ENCODE measurements around the gene JAKMIP3. TPM values are rescaled to one million over a fixed set of nuclear protein-coding genes. Genes with fewer than 3 reads are reported as not detected.

JAKMIP3 gene
- polyA plus RNA-seq, 1 donor: 0.45 TPM

- no peak overlapping the region for H3K27ac ChIP-seq (ENCODE audit: low read length)
- H3K9me3 ChIP-seq (ENCODE audit: control insufficient read depth, low read depth, low read length): no peaks in the 10 kb centered on the region
- H3K27me3 ChIP-seq (ENCODE audit: control insufficient read depth, insufficient read depth, low read length): peaks cover 38% of the 10 kb centered on the region
- no peaks in the 10 kb centered on the region for H3K4me1 ChIP-seq (ENCODE audit: control insufficient read depth, insufficient read depth, low read length)
- DNase-seq: no peak
- H3K4me3 ChIP-seq (ENCODE audit: low read length): no peak overlapping the region
- 40% methylated on average over 1 of the region's 6 CpGs for WGBS (ENCODE audit: insufficient coverage, low lambda C conversion rate)
- no peaks in the 10 kb centered on the region for H3K36me3 ChIP-seq (ENCODE audit: control insufficient read depth, insufficient read depth, low read length)
Observed at GRCh38 chr10:132028706-132029105, 37.0 kb upstream of the JAKMIP3 start.

DNA sequence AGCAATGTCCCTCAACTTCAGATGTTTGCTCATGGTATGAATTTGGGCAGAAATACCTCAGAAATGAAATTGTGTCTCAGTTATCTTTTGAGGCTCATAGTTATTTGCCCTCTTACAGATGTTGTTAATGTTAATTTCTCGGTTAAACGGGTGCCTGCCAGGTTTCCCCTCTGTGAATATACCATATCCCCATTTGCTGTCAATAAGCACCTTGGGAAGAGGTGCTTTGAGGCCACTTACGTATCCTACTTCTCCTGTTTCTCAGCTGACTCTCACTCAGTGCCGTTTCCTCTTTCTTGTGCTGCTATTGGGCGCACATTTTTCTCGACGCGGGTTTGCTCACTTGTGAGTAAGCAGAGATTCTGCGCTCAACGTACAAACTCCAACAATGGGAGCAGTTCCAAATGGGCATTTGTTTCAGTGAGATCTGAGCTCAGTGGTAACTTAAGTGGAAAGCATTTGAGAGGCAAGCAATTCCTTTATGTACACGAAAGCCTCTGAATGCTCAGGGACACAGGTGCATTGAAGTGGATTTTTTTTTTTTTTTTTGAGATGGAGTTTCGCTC is 34.8 kb upstream of the JAKMIP3 start:
- no CpG with 5 or more reads among the region's 12 CpGs for WGBS (ENCODE audit: insufficient coverage, low lambda C conversion rate)

GRCh38 chr10:132033632-132034031 is 32.1 kb upstream of the JAKMIP3 start:
- Histone ChIP-seq H3K27ac (ENCODE audit: low read length) (no peak overlapping the region), H3K4me3 (ENCODE audit: low read length) (no peak overlapping the region), H3K27me3 (ENCODE audit: control insufficient read depth, insufficient read depth, low read length) (peaks cover 66% of the 10 kb centered on the region), H3K9me3 (ENCODE audit: control insufficient read depth, low read depth, low read length) (no peaks in the 10 kb centered on the region), H3K4me1 (ENCODE audit: control insufficient read depth, insufficient read depth, low read length) (no peaks in the 10 kb centered on the region), H3K36me3 (ENCODE audit: control insufficient read depth, insufficient read depth, low read length) (no peaks in the 10 kb centered on the region)
- DNase-seq: no peak
- WGBS (ENCODE audit: insufficient coverage, low lambda C conversion rate): no CpG with 5 or more reads among the region's 5 CpGs

More for the DNA sequence above, 34.8 kb upstream of the JAKMIP3 start:
- no peaks in the 10 kb centered on the region for H3K36me3 ChIP-seq (ENCODE audit: control insufficient read depth, insufficient read depth, low read length)
- H3K9me3 ChIP-seq (ENCODE audit: control insufficient read depth, low read depth, low read length): no peaks in the 10 kb centered on the region
- no peak overlapping the region for H3K4me3 ChIP-seq (ENCODE audit: low read length)
- H3K27ac ChIP-seq (ENCODE audit: low read length): no peak overlapping the region
- peaks cover 50% of the 10 kb centered on the region for H3K27me3 ChIP-seq (ENCODE audit: control insufficient read depth, insufficient read depth, low read length)
- DNase-seq: no peak
- H3K4me1 ChIP-seq (ENCODE audit: control insufficient read depth, insufficient read depth, low read length): no peaks in the 10 kb centered on the region

DNA sequence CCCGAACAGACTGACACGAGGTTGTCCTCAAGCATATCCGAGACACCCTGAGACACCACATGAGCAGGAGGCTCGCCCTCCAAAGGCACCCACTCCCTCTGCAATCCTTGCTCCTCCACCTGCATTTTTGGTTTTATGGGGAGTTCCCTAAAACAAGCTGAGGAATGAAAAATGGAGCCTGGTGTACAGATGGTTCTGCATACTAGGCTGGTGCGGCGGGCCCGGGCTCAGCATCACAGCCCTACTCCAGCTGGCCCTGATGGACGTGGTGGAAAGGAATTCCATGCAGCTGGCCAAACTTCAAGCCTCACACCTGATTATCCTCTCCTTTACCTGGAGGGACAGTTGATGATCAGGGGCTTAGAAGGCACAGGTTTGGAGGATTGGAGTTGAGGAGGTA is 30.3 kb upstream of the JAKMIP3 start:
- no peaks in the 10 kb centered on the region for H3K9me3 ChIP-seq (ENCODE audit: control insufficient read depth, low read depth, low read length)
- H3K4me1 ChIP-seq (ENCODE audit: control insufficient read depth, insufficient read depth, low read length): no peaks in the 10 kb centered on the region
- no peak for DNase-seq
- H3K27me3 ChIP-seq (ENCODE audit: control insufficient read depth, insufficient read depth, low read length): peaks cover 77% of the 10 kb centered on the region
- H3K27ac ChIP-seq (ENCODE audit: low read length): no peak overlapping the region
- WGBS (ENCODE audit: insufficient coverage, low lambda C conversion rate): no CpG with 5 or more reads among the region's 8 CpGs
- no peak overlapping the region for H3K4me3 ChIP-seq (ENCODE audit: low read length)
- no peaks in the 10 kb centered on the region for H3K36me3 ChIP-seq (ENCODE audit: control insufficient read depth, insufficient read depth, low read length)

DNA sequence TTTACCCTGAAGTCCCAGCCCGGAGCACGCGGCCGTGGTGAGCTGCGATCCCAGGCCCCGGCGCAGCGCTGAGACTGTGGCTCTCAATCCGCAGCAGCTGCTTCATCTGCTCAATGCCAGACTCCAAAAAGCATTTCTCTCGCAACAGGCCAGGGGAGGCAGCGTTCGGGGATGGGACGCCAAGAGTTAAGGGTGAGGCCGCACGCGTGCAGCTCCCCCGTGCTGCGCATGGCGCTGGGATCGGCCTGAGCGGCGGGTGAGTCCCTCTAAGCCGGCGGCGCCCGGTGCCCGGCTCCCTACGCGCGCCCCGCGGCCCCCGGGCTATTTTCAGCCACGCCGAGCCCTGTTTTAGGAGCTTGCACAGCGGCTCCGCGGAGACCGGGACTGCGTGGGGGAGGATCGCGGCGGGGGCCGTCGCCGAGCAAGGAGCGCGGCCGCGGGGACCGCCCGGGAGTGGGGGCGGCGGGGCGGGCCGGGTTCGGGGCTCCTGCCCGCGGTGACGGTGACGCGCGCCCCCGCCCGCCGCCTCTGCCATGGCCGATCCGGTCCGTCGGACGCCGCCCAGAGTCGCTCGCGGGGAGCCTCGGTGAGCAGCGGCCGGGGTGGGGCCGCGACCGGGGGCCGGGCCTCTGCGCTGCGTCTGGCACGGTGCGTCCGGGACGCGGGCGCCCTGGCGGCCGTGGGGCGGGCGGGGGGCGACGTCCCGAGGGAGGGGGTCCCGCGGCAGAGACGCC is 29.4 kb upstream of the JAKMIP3 start:
- H3K27me3 ChIP-seq (ENCODE audit: control insufficient read depth, insufficient read depth, low read length): peaks cover 77% of the 10 kb centered on the region
- DNase-seq: peak; percentile 11 to 21

GRCh38 chr10:132036887-132037675 is 28.7 kb upstream of the JAKMIP3 start:
- WGBS (ENCODE audit: insufficient coverage, low lambda C conversion rate): no CpG with 5 or more reads among the region's 44 CpGs
- H3K27ac ChIP-seq (ENCODE audit: low read length): no peak overlapping the region

More for the DNA sequence above, 29.4 kb upstream of the JAKMIP3 start:
- Histone ChIP-seq H3K36me3 (ENCODE audit: control insufficient read depth, insufficient read depth, low read length) (no peaks in the 10 kb centered on the region), H3K4me1 (ENCODE audit: control insufficient read depth, insufficient read depth, low read length) (no peaks in the 10 kb centered on the region), H3K27ac (ENCODE audit: low read length) (no peak overlapping the region), H3K9me3 (ENCODE audit: control insufficient read depth, low read depth, low read length) (no peaks in the 10 kb centered on the region), H3K4me3 (ENCODE audit: low read length) (no peak overlapping the region)
- no CpG with 5 or more reads among the region's 100 CpGs for WGBS (ENCODE audit: insufficient coverage, low lambda C conversion rate)

DNA sequence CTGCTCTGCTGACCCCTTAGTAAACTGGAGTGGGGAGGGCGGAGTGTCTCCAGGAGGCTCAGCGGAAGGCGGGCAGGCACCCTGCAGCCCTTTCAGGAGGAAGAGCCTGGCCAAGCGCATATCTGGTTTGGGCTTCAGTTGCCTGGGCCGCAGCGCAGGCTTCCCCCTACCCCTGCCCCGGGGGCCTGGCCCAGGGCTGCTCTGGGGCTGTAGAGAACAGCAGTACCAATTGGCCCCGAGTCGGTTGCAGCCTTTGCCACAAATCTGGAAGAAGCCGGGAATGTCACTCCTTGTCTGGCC is 28.1 kb upstream of the JAKMIP3 start:
- Histone ChIP-seq H3K36me3 (ENCODE audit: control insufficient read depth, insufficient read depth, low read length) (no peaks in the 10 kb centered on the region), H3K27me3 (ENCODE audit: control insufficient read depth, insufficient read depth, low read length) (peaks cover 80% of the 10 kb centered on the region), H3K4me3 (ENCODE audit: low read length) (no peak overlapping the region), H3K4me1 (ENCODE audit: control insufficient read depth, insufficient read depth, low read length) (no peaks in the 10 kb centered on the region), H3K27ac (ENCODE audit: low read length) (no peak overlapping the region), H3K9me3 (ENCODE audit: control insufficient read depth, low read depth, low read length) (no peaks in the 10 kb centered on the region)
- no CpG with 5 or more reads among the region's 10 CpGs for WGBS (ENCODE audit: insufficient coverage, low lambda C conversion rate)
- DNase-seq: no peak

More at GRCh38 chr10:132036887-132037675, 28.7 kb upstream of the JAKMIP3 start:
- Histone ChIP-seq H3K4me3 (ENCODE audit: low read length) (no peak overlapping the region), H3K4me1 (ENCODE audit: control insufficient read depth, insufficient read depth, low read length) (no peaks in the 10 kb centered on the region), H3K36me3 (ENCODE audit: control insufficient read depth, insufficient read depth, low read length) (no peaks in the 10 kb centered on the region), H3K9me3 (ENCODE audit: control insufficient read depth, low read depth, low read length) (no peaks in the 10 kb centered on the region), H3K27me3 (ENCODE audit: control insufficient read depth, insufficient read depth, low read length) (peaks cover 77% of the 10 kb centered on the region)
- DNase-seq: no peak

DNA sequence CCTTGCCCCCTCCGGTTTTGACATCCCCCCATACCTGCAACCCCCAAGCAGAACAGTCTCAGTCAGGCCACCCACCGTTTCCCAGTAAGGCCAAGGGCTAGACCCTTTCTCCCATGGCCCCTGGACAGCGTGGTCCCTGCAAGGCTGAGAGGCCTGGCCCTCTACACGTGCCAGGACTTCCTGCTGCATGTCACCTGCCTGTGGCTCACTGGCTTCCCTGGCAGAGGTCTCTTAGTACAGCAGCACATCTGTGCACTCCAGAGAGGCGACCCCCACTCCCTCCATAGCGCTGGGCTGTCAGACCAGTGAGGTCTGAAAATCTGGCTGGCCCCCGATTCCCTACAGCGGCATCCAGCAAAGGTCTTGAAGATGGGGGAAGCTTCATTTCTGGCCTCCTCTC is 26.4 kb upstream of the JAKMIP3 start:
- no peaks in the 10 kb centered on the region for H3K36me3 ChIP-seq (ENCODE audit: control insufficient read depth, insufficient read depth, low read length)
- no peak for DNase-seq
- peaks cover 82% of the 10 kb centered on the region for H3K27me3 ChIP-seq (ENCODE audit: control insufficient read depth, insufficient read depth, low read length)
- no CpG with 5 or more reads among the region's 8 CpGs for WGBS (ENCODE audit: insufficient coverage, low lambda C conversion rate)
- no peaks in the 10 kb centered on the region for H3K9me3 ChIP-seq (ENCODE audit: control insufficient read depth, low read depth, low read length)
- H3K27ac ChIP-seq (ENCODE audit: low read length): no peak overlapping the region
- H3K4me1 ChIP-seq (ENCODE audit: control insufficient read depth, insufficient read depth, low read length): no peaks in the 10 kb centered on the region
- no peak overlapping the region for H3K4me3 ChIP-seq (ENCODE audit: low read length)

DNA sequence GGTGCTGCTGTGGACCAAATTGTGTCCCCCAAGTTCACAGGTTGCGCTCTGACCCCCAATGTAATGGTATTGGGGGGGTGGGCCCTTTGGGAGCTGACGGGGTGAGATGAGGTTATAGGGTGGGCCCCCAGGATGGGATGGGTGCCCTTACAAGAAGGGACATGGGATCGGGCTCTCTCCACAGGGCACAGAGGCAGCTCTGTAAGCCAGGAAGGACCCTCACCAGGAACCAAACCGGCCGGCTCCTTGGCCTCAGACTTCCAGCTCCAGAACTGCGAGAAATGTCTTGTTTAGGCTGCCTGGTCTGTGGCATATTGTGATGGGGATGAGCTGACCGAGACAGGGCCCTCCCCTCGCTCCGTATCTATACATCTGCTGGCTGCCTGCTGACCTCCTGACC is 25.7 kb upstream of the JAKMIP3 start:
- no peak for DNase-seq
- H3K36me3 ChIP-seq (ENCODE audit: control insufficient read depth, insufficient read depth, low read length): no peaks in the 10 kb centered on the region
- H3K4me3 ChIP-seq (ENCODE audit: low read length): no peak overlapping the region
- no peaks in the 10 kb centered on the region for H3K9me3 ChIP-seq (ENCODE audit: control insufficient read depth, low read depth, low read length)
- peaks cover 82% of the 10 kb centered on the region for H3K27me3 ChIP-seq (ENCODE audit: control insufficient read depth, insufficient read depth, low read length)
- no CpG with 5 or more reads among the region's 9 CpGs for WGBS (ENCODE audit: insufficient coverage, low lambda C conversion rate)
- no peak overlapping the region for H3K27ac ChIP-seq (ENCODE audit: low read length)
- no peaks in the 10 kb centered on the region for H3K4me1 ChIP-seq (ENCODE audit: control insufficient read depth, insufficient read depth, low read length)

GRCh38 chr10:132041340-132041739 is 24.4 kb upstream of the JAKMIP3 start:
- Histone ChIP-seq H3K27ac (ENCODE audit: low read length) (no peak overlapping the region), H3K9me3 (ENCODE audit: control insufficient read depth, low read depth, low read length) (no peaks in the 10 kb centered on the region), H3K4me1 (ENCODE audit: control insufficient read depth, insufficient read depth, low read length) (no peaks in the 10 kb centered on the region), H3K4me3 (ENCODE audit: low read length) (no peak overlapping the region), H3K27me3 (ENCODE audit: control insufficient read depth, insufficient read depth, low read length) (peaks cover 73% of the 10 kb centered on the region), H3K36me3 (ENCODE audit: control insufficient read depth, insufficient read depth, low read length) (no peaks in the 10 kb centered on the region)
- WGBS (ENCODE audit: insufficient coverage, low lambda C conversion rate): no CpG with 5 or more reads among the region's 15 CpGs
- no peak for DNase-seq

All from large intestine (tissue), 3 donors.